Astrocyte (in vitro differentiated cells and primary cell): ENCODE results near the gene PIGZ. TPM values are rescaled to one million over a fixed set of nuclear protein-coding genes. Genes with fewer than 3 reads are reported as not detected.

Source experiments
- DNase-seq: peaks from one replicate; pipeline ENCODE4 v3.0.0-alpha.2; 2010; ENCODE audit warnings: low read depth
- FAIRE-seq: peaks from 2 replicates; lab custom pipeline; 2011; peaks lifted over from hg19 to GRCh38; lab: Jason Lieb, UNC
- H2AFZ ChIP-seq: 2 replicates; pipeline ENCODE4 v1.6.0; 2012; ENCODE audit warnings: low read depth, low read length, inconsistent platforms
- H3K27ac ChIP-seq: 2 replicates; pipeline ENCODE4 v1.5.1; 2011; ENCODE audit warnings: low read depth, low read length, inconsistent platforms
- H3K27me3 ChIP-seq: 2 replicates; pipeline ENCODE4 v1.6.0; 2011; ENCODE audit warnings: low read length, inconsistent platforms; ENCODE audit not compliant: insufficient read depth
- H3K36me3 ChIP-seq: 2 replicates; pipeline ENCODE4 v1.5.1; 2011; ENCODE audit warnings: low read length, inconsistent platforms; ENCODE audit not compliant: insufficient read depth
- H3K4me1 ChIP-seq: 2 replicates; pipeline ENCODE4 v1.5.1; 2011; ENCODE audit warnings: low read length, inconsistent platforms; ENCODE audit not compliant: insufficient read depth
- H3K4me2 ChIP-seq: 2 replicates; pipeline ENCODE4 v1.6.0; 2012; ENCODE audit warnings: low read length, inconsistent platforms
- H3K4me3 ChIP-seq: 2 replicates; pipeline ENCODE4 v1.5.1; 2011; ENCODE audit warnings: low read depth, mild to moderate bottlenecking, low read length, inconsistent platforms; ENCODE audit not compliant: insufficient read depth
- H3K79me2 ChIP-seq: 2 replicates; pipeline ENCODE4 v1.6.0; 2012; ENCODE audit warnings: mild to moderate bottlenecking, low read length, inconsistent platforms; ENCODE audit not compliant: insufficient read depth
- H3K9ac ChIP-seq: 2 replicates; pipeline ENCODE4 v1.6.0; 2012; ENCODE audit warnings: mild to moderate bottlenecking, low read length, inconsistent platforms
- H3K9me3 ChIP-seq: 2 replicates; pipeline ENCODE4 v1.5.1; 2012; ENCODE audit warnings: low read depth, mild to moderate bottlenecking, low read length, inconsistent platforms; ENCODE audit not compliant: insufficient read depth
- H4K20me1 ChIP-seq: 2 replicates; pipeline ENCODE4 v1.6.0; 2012; ENCODE audit warnings: low read length, inconsistent platforms; ENCODE audit not compliant: insufficient read depth
- H3K27ac Mint-ChIP-seq: one replicate; pipeline ENCODE4 v1.8.0; 2021; ENCODE audit warnings: mild to moderate bottlenecking, mixed read lengths; ENCODE audit not compliant: unreplicated experiment
- H3K27me3 Mint-ChIP-seq: one replicate; pipeline ENCODE4 v1.8.0; 2021; ENCODE audit warnings: low read depth, mixed read lengths; ENCODE audit not compliant: unreplicated experiment
- H3K36me3 Mint-ChIP-seq: one replicate; pipeline ENCODE4 v1.8.0; 2021; ENCODE audit warnings: low read depth, mixed read lengths; ENCODE audit not compliant: unreplicated experiment
- H3K4me1 Mint-ChIP-seq: one replicate; pipeline ENCODE4 v1.8.0; 2021; ENCODE audit warnings: low read depth, mixed read lengths; ENCODE audit not compliant: unreplicated experiment
- H3K4me3 Mint-ChIP-seq: one replicate; pipeline ENCODE4 v1.8.0; 2021; ENCODE audit warnings: mild to moderate bottlenecking, moderate library complexity, mixed read lengths; ENCODE audit not compliant: unreplicated experiment
- H3K9me3 Mint-ChIP-seq: one replicate; pipeline ENCODE4 v1.8.0; 2021; ENCODE audit warnings: mild to moderate bottlenecking, mixed read lengths; ENCODE audit not compliant: unreplicated experiment
- EZH2 ChIP-seq: IDR thresholded peaks from 2 replicates; pipeline ENCODE4 v1.6.1; 2012; ENCODE audit warnings: mild to moderate bottlenecking, low read length, inconsistent platforms; ENCODE audit not compliant: insufficient read depth
- total RNA-seq: library from RNA; stranded (reverse); gene quantifications from 2 replicates; pipeline ENCODE4 v1.2.1, GENCODE V29; 2021
- TF ChIP-seq, protein P1 (sequence below): IDR thresholded peaks from 2 replicates; pipeline ENCODE4 v1.5.1; 2011; ENCODE audit warnings: low read depth, mild to moderate bottlenecking, inconsistent platforms, low read length, moderate library complexity; ENCODE audit not compliant: insufficient read depth

Gene PIGZ
- total RNA-seq, 1 donor from 2014 or later = 0.54 TPM

DNA sequence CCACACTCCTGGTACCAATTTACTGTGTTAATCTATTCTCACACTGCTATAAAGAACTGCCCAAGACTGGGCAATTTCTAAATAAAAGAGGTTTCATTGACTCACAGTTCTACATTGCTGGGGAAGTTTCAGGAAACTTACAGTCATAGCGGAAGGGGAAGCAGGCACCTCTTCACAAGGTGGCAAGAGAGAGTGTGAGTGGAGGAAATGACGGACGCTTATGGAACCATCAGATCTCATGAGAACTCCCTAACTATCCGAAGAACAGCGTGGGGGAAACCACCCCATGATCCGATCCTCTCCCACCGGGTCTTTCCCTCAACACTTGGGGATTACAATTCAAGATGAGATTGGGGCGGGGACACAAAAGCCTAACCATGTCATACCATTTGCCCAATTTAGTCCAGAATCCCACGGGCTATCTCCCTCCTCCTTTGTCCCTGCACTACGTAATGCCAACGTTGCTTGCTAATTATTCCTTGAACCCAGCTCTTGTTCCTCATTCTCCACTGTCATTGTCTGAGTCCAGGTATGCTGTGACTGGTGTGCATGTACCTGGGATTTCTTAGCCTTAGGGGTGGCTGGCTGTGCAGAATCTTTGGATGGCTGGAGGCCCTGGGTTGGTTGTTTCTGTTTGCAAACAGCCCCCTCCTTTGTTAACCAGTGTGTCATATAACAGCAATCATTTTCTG lies 3.4 kb downstream of the PIGZ start:
- no peak overlapping the region for H3K4me3 ChIP-seq
- no peaks in the 10 kb centered on the region for H3K9me3 ChIP-seq
- no peaks in the 10 kb centered on the region for H3K79me2 ChIP-seq
- DNase-seq = no peak
- no peak overlapping the region for H3K4me2 ChIP-seq
- H3K4me3 Mint-ChIP-seq = no peak overlapping the region
- FAIRE-seq = no peak
- H3K27me3 ChIP-seq = peaks cover 36% of the 10 kb centered on the region
- H3K27ac Mint-ChIP-seq = no peak overlapping the region
- H3K4me1 ChIP-seq = peaks cover 9% of the 10 kb centered on the region
- peaks cover 56% of the 10 kb centered on the region for H3K27me3 Mint-ChIP-seq
- no peak overlapping the region for H3K27ac ChIP-seq
- H4K20me1 ChIP-seq = no peaks in the 10 kb centered on the region
- no peak overlapping the region for H3K9ac ChIP-seq
- H3K36me3 ChIP-seq = no peaks in the 10 kb centered on the region
- no peaks in the 10 kb centered on the region for H3K4me1 Mint-ChIP-seq
- no peak overlapping the region for H2AFZ ChIP-seq
- H3K36me3 Mint-ChIP-seq = peaks cover 6% of the 10 kb centered on the region
- H3K9me3 Mint-ChIP-seq = peaks cover 2% of the 10 kb centered on the region
- TF ChIP-seq, protein P1, sequence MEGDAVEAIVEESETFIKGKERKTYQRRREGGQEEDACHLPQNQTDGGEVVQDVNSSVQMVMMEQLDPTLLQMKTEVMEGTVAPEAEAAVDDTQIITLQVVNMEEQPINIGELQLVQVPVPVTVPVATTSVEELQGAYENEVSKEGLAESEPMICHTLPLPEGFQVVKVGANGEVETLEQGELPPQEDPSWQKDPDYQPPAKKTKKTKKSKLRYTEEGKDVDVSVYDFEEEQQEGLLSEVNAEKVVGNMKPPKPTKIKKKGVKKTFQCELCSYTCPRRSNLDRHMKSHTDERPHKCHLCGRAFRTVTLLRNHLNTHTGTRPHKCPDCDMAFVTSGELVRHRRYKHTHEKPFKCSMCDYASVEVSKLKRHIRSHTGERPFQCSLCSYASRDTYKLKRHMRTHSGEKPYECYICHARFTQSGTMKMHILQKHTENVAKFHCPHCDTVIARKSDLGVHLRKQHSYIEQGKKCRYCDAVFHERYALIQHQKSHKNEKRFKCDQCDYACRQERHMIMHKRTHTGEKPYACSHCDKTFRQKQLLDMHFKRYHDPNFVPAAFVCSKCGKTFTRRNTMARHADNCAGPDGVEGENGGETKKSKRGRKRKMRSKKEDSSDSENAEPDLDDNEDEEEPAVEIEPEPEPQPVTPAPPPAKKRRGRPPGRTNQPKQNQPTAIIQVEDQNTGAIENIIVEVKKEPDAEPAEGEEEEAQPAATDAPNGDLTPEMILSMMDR = no peak
- no peak for TF ChIP-seq EZH2

DNA sequence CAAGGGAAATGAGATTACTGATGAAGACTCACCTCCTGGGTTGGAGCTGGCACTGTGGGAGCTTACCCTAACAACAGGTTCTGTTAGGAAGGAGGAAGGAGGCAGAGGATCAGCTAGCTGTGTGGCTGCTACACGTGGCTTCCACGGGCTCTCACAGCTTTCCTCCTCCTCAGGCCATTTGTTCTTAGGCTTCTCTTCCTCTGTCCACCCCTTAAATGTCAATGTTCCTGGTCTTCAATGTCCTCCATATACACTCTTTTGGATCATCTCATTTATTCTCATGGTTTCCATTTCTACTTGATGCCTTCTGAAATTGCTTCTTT lies 5.0 kb downstream of the PIGZ start:
- FAIRE-seq = no peak
- peaks cover 61% of the 10 kb centered on the region for H3K27me3 Mint-ChIP-seq
- H3K27ac Mint-ChIP-seq = no peak overlapping the region
- peaks cover 6% of the 10 kb centered on the region for H3K36me3 Mint-ChIP-seq
- Histone ChIP-seq H3K9me3 (no peaks in the 10 kb centered on the region), H3K27ac (no peak overlapping the region), H4K20me1 (no peaks in the 10 kb centered on the region), H3K36me3 (no peaks in the 10 kb centered on the region), H3K27me3 (peaks cover 38% of the 10 kb centered on the region), H3K79me2 (no peaks in the 10 kb centered on the region), H3K4me3 (no peak overlapping the region), H3K4me2 (no peak overlapping the region), H3K4me1 (peaks cover 6% of the 10 kb centered on the region), H2AFZ (no peak overlapping the region), H3K9ac (no peak overlapping the region)
- H3K9me3 Mint-ChIP-seq = peaks cover 2% of the 10 kb centered on the region
- TF ChIP-seq, protein P1 = no peak
- no peak for TF ChIP-seq EZH2
- H3K4me3 Mint-ChIP-seq = no peak overlapping the region
- no peaks in the 10 kb centered on the region for H3K4me1 Mint-ChIP-seq
- DNase-seq = no peak

DNA sequence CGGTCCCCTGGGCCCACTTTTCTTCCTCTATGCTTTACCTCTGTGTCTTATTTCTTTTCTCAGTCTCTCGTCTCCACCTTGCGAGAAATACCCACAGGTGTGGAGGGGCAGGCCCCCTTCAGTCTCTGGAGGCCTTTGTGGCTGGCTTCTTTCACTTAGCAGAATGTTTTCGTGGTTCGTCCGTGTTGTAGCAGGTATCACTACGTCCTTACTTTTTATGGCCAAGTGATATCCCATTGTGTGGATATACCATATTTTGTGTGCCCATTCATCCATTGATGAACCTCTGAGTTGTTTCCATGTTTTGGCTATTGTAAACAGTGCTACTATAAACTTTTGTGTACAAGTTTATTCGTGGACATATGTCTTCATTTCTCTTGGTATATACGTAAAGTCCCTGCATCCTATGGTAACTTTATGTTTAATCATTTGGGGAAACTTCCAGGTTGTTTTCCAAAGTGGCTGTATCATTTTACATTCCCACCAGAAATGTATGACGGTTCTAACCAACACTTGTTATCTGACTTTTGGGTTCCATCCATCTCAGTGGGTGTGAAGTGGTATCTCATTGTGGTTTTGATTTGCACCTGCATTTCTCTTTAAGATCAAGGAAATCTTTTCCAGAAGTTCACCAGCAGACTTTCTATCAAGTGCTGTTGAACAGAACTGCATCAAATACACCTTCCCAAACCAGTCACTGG lies 5.6 kb downstream of the PIGZ start:
- Mint-ChIP-seq H3K27ac (no peak overlapping the region), H3K36me3 (peaks cover 6% of the 10 kb centered on the region), H3K9me3 (peaks cover 2% of the 10 kb centered on the region), H3K27me3 (peaks cover 59% of the 10 kb centered on the region), H3K4me3 (no peak overlapping the region), H3K4me1 (no peaks in the 10 kb centered on the region)
- H3K36me3 ChIP-seq = no peaks in the 10 kb centered on the region
- H3K27me3 ChIP-seq = peaks cover 35% of the 10 kb centered on the region
- H4K20me1 ChIP-seq = no peaks in the 10 kb centered on the region
- H3K27ac ChIP-seq = no peak overlapping the region
- no peak overlapping the region for H3K9ac ChIP-seq
- peaks cover 4% of the 10 kb centered on the region for H3K4me1 ChIP-seq
- no peak overlapping the region for H2AFZ ChIP-seq
- H3K4me2 ChIP-seq = no peak overlapping the region
- TF ChIP-seq, protein P1 = no peak
- no peak for TF ChIP-seq EZH2
- H3K4me3 ChIP-seq = no peak overlapping the region
- FAIRE-seq = no peak
- H3K79me2 ChIP-seq = no peaks in the 10 kb centered on the region
- no peaks in the 10 kb centered on the region for H3K9me3 ChIP-seq
- DNase-seq = no peak
